GM10266 (cell line): Measurements from ENCODE around the gene LRRC73.
A peak's percentile ranks its signal among the peaks of the same experiment; 100 is the strongest.

ENCODE experiments used
- DNase-seq: peaks from one replicate; pipeline ENCODE4 v3.0.0; 2012; ENCODE audit errors: extremely low spot score
- CTCF ChIP-seq: IDR thresholded peaks from 2 replicates; pipeline ENCODE4 v1.5.1; 2012; ENCODE audit warnings: mild to moderate bottlenecking, low read depth; ENCODE audit not compliant: control insufficient read depth, insufficient read depth; ENCODE audit errors: missing control alignments

Gene LRRC73

DNA sequence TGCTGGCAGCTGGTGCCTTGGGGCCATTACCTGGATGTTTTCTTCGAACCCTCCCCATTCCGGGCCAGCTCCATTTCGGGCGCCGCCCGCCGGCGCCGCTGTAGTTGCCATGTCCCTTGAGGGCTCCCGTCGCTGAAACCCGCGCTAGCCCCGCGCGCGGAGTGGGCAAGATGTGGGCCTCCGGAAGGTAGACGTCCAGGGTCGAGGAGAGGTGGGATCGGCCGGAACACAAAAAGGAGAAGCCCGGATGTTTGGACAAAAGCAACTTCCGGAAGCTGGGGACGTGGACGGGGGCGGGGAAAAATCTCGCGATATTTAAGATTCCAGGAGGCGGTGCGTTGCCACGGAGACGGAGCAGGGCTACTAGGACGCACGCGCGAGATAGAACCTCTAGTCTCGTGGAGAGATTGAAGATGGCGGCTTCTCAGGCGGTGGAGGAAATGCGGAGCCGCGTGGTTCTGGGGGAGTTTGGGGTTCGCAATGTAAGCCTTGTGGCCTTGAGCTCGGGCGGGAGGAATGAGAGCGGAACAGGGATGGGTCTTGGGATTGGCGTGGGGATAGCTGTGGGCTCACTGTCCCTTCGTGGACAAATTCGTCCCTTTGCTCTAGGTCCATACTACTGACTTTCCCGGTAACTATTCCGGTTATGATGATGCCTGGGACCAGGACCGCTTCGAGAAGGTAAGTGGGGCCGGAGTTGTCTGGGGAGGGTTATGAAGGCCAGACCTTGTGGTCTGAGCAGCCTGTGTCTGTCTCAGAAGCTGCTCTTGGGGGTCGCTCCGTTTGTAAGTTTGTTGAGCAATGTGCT is 6.8 kb upstream of the LRRC73 start, which contains the start of the genes POLR1C and YIPF3:
POLR1C (plus strand) TSS at position 393 of the 808 bp plus-strand sequence; CDS start at position 414, 21 bp downstream.
YIPF3 (minus strand) TSS at position 230 of the 808 bp plus-strand sequence; CDS start at position 111, 119 bp downstream.
- TF ChIP-seq CTCF = no peak
- DNase-seq = peak; percentile 98

DNA sequence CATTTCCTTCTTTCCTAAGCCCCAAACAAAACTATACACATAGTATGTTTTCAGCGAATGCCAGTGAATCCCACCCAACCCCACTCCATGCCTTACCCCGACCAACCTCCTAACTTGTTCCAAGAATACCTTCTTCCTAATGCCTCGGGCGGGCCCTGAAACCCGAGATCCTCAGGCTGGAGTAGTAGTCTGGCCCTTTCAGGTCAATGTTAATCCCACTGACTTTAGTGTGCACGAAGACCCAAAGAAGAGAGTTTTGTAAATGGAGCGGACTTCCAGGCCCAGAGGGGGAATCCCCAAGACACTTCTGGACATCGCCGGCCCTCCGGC is 6.2 kb upstream of the LRRC73 start:
- TF ChIP-seq CTCF = no peak
- no peak for DNase-seq

- TF ChIP-seq CTCF = no peak
- no peak for DNase-seq
Measured at GRCh38 chr6:43515808-43516207, 5.7 kb upstream of the LRRC73 start.

GRCh38 chr6:43511824-43512415 is 1.8 kb upstream of the LRRC73 start:
- no peak for TF ChIP-seq CTCF
- DNase-seq = no peak

GRCh38 chr6:43510827-43511163 is 649 bp upstream of the LRRC73 start:
- TF ChIP-seq CTCF = no peak
- no peak for DNase-seq

DNA sequence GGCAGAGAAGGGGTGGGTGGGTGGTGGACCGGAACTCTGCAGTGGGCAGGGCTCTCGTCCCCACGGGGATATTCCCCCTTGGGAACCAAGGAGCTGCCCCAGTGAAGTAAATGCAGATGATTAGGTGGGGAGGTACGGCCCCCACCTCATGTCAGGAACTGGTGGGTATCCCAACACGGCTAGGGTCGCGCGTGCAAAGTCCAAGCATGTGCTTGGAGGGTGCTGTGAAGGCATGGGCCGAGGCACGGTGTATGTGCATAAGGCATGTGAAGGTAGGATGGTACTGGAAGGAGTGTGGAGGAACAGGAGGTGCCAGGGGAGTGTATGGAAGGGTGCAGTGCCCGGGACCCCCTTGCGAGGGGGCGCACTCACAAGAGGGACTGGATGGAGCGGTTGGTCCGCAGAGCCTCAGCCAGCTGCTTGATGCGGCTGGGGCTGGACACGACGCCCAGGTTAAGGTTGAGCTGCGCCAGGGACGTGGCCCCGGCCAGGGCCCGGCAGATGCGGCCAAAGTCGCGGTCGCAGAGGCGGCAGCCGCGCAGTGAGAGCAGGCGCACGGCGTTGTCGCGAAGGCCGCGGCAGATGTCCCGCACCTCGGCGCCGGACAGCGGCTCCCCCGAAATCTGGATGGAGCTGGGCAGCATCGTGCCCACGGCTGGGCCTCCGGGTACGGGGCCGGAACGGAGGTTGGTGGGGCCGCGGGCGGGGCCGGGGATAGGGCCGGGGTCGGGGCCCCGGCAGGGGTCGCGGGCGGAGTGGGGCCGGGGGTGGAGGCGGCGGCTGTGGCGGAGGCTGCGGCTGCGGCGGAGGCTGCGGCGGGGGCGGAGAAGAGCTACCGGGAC is 783 bp downstream of the LRRC73 start:
- no peak for TF ChIP-seq CTCF
- no peak for DNase-seq
